B cell (primary cell): ENCODE results near the gene NEAT1. TPM values are rescaled to one million over a fixed set of nuclear protein-coding genes. Genes with fewer than 3 reads are reported as not detected.
A peak's percentile ranks its signal among the peaks of the same experiment; 100 is the strongest.

Source experiments
- ATAC-seq: fragments of 200-7000 bp; cut with Tn5 transposase; one replicate; pipeline ENCODE4 v1.10.0; 2021; ENCODE audit warnings: low read depth, mild to moderate bottlenecking, moderate number of reproducible peaks, moderate library complexity
- CTCF ChIA-PET: fragments of 350-600 bp; sonication (Branson Sonifier 250); formaldehyde crosslinking; loops from one replicate; lab custom pipeline; 2021; ENCODE audit warnings: antibody characterized with exemption, inconsistent platforms; lab: Charles Lee
- POLR2A ChIA-PET: fragments of 350-600 bp; sonication (Branson Sonifier 250); formaldehyde crosslinking; loops from one replicate; lab custom pipeline; 2021; ENCODE audit warnings: antibody characterized with exemption; lab: Charles Lee
- DNase-seq: peaks from one replicate; pipeline ENCODE4 v3.0.0; 2013
- H2AFZ ChIP-seq: 2 replicates; pipeline ENCODE4 v1.6.1; 2012; ENCODE audit warnings: mild to moderate bottlenecking, low read depth, low read length; ENCODE audit not compliant: insufficient read depth, poor library complexity, severe bottlenecking
- H3K27ac ChIP-seq, 2 donors: 1 replicate in 1 of 2; 2 replicates in 1 of 2; pipeline ENCODE4 v1.5.1; 2012 to 2013; ENCODE audit warnings: low read length in 2 of 2, mild to moderate bottlenecking in 2 of 2, moderate library complexity in 1 of 2
- H3K27me3 ChIP-seq, 4 experiments: fragments of 200-600 bp in 1 of 4; sonication (generic) in 1 of 4; replicated peaks in 1 of 4; 1 replicate in 2 of 4; 2 replicates in 2 of 4; pipeline versions ENCODE4 v1.6.1 to v1.7.0; 2013 to 2016; ENCODE audit warnings: low read length in 3 of 4, mild to moderate bottlenecking in 2 of 4, mixed read lengths in 1 of 4, moderate library complexity in 1 of 4; ENCODE audit not compliant: insufficient read depth in 4 of 4, control insufficient read depth in 3 of 4; ENCODE audit errors: control extremely low read depth in 1 of 4
- H3K36me3 ChIP-seq, 2 experiments: replicated peaks in 1 of 2; 1 replicate in 1 of 2; 2 replicates in 1 of 2; pipeline versions ENCODE4 v1.6.1 to v1.7.1; 2013; ENCODE audit warnings: low read length in 1 of 2; ENCODE audit not compliant: insufficient read depth in 2 of 2, control insufficient read depth in 1 of 2; ENCODE audit errors: control extremely low read depth in 1 of 2, extremely low read depth in 1 of 2
- H3K4me1 ChIP-seq, 2 donors: fragments of 200-600 bp in 1 of 2; sonication (generic) in 1 of 2; 1 replicate in 1 of 2; 2 replicates in 1 of 2; pipeline versions ENCODE4 v1.5.1 to v1.6.1; 2013 to 2017; ENCODE audit warnings: low read length in 2 of 2; ENCODE audit not compliant: control insufficient read depth in 2 of 2, insufficient read depth in 2 of 2
- H3K4me2 ChIP-seq: replicated peaks from 2 replicates; pipeline ENCODE3; 2012; ENCODE audit warnings: mild to moderate bottlenecking, low read depth, low read length; ENCODE audit not compliant: poor library complexity, severe bottlenecking
- H3K4me3 ChIP-seq, 5 experiments: fragments of 200-600 bp in 1 of 5; sonication (generic) in 1 of 5; 1 replicate in 3 of 5; 2 replicates in 2 of 5; pipeline versions ENCODE4 v1.5.1 to v1.7.0; 2011 to 2016; ENCODE audit warnings: low read length in 4 of 5, mild to moderate bottlenecking in 4 of 5, low read depth in 2 of 5, control low read depth in 1 of 5, moderate library complexity in 1 of 5; ENCODE audit not compliant: insufficient read depth in 1 of 5; ENCODE audit errors: control extremely low read depth in 1 of 5, extremely low read depth in 1 of 5
- H3K79me2 ChIP-seq: fragments of 200-600 bp; sonication (generic); one replicate; pipeline ENCODE4 v1.6.0; 2016; ENCODE audit warnings: low read length; ENCODE audit not compliant: control insufficient read depth, insufficient read depth
- H3K9ac ChIP-seq: fragments of 200-600 bp; sonication (generic); 2 replicates; pipeline ENCODE4 v1.6.1; 2017; ENCODE audit warnings: mild to moderate bottlenecking, low read length, moderate library complexity
- H3K9me3 ChIP-seq, 3 donors: one replicate each; pipeline versions ENCODE4 v1.6.1 to v1.7.1; 2013; ENCODE audit warnings: low read length in 2 of 3; ENCODE audit not compliant: control insufficient read depth in 2 of 3, insufficient read depth in 1 of 3; ENCODE audit errors: control extremely low read depth in 1 of 3
- H4K20me1 ChIP-seq: 2 replicates; pipeline ENCODE4 v1.6.0; 2012; ENCODE audit warnings: mild to moderate bottlenecking, low read length; ENCODE audit not compliant: insufficient read depth, control insufficient read depth, poor library complexity, severe bottlenecking
- H3K27ac Mint-ChIP-seq: one replicate; pipeline ENCODE4 v1.8.0; 2021; ENCODE audit warnings: mixed read lengths
- H3K27me3 Mint-ChIP-seq: one replicate; pipeline ENCODE4 v1.8.0; 2021; ENCODE audit warnings: mixed read lengths
- H3K4me1 Mint-ChIP-seq: one replicate; pipeline ENCODE4 v1.8.0; 2021; ENCODE audit warnings: mixed read lengths
- H3K4me3 Mint-ChIP-seq: one replicate; pipeline ENCODE4 v1.8.0; 2021; ENCODE audit warnings: mixed read lengths
- H3K9me3 Mint-ChIP-seq: one replicate; pipeline ENCODE4 v1.8.0; 2022; ENCODE audit warnings: mixed read lengths; ENCODE audit not compliant: insufficient read depth
- EZH2 ChIP-seq: IDR thresholded peaks from 2 replicates; pipeline ENCODE4 v1.6.1; 2012; ENCODE audit warnings: borderline replicate concordance, low read depth, mild to moderate bottlenecking, moderate library complexity, low read length; ENCODE audit not compliant: insufficient read depth, poor library complexity, severe bottlenecking
- WGBS: methylation state at CpG from one replicate; pipeline ENCODE4 v1.1.5; 2013; ENCODE audit warnings: missing lambda C conversion rate; ENCODE audit not compliant: insufficient coverage; 5-methylcytosine and 5-hydroxymethylcytosine counted together
- intact Hi-C: fragments of 100-400 bp; cut with micrococcal nuclease; formaldehyde crosslinking; loops from one replicate; pipeline ENCODE4 v1.10.0; 2022
- polyA plus RNA-seq: library from polyadenylated mRNA; depleted of rRNA; stranded (reverse); fragments of >200 nt; gene quantifications from 2 replicates; pipeline ENCODE4 v1.2.3, GENCODE V29; 2012
- total RNA-seq, 2 donors: library from RNA; stranded (reverse); fragments of 120-200 nt in 1 of 2; gene quantifications; 1 replicate in 1 of 2; 2 replicates in 1 of 2; pipeline versions ENCODE4 v1.2.3 to v1.2.4, GENCODE V29; 2013 to 2022
- TF ChIP-seq, protein P1 (sequence below): fragments of 200-600 bp; IDR thresholded peaks from one replicate; pipeline ENCODE4 v1.8.0; 2022; ENCODE audit warnings: antibody characterized with exemption, mild to moderate bottlenecking

The NEAT1 gene
- total and polyA plus RNA-seq, 2 donors (not counting 1 experiment from before 2014, with no cell fraction given) = 66.7 to 1,642 TPM

DNA sequence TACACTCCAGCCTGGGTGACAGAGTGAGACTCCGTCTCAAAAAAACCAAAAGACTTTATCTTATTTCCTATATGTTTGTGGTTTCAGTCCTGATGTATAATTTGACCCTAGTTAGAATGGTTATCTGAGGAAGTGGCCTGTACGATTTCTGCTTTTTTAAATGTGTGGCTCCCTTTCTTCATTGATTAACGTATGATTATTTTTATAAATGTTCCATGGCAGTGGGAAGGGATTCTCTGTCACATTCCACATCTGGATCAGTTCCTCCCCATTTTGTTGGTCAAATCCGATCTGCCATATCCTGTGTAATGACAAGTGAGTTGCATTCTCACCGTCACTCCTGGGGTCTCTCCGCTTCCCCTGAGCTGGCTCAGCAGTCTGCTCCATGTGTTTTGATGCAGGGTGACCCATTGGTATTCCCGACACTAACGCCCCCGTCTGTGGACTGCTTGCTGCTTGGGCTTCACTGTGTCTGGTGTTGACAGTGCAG lies 20.3 kb downstream of the NEAT1 start:
- Mint-ChIP-seq H3K4me1 (peaks cover 66% of the 10 kb centered on the region), H3K27me3 (no peaks in the 10 kb centered on the region), H3K27ac (peak overlapping the region; percentile 92), H3K4me3 (peak overlapping the region; percentile 87), H3K9me3 (no peaks in the 10 kb centered on the region)
- Histone ChIP-seq H3K4me1 (peaks cover 66 to 74% of the 10 kb centered on the region in 2 donors), H4K20me1 (no peaks in the 10 kb centered on the region), H3K4me3 (no peak overlapping the region), H3K9ac (no peak overlapping the region), H3K27ac (peak overlapping the region; percentile 49 to 79), H3K36me3 (peaks cover 0 to 4% of the 10 kb centered on the region in 2 experiments), H3K9me3 (peaks cover 0 to 3% (median 0%) of the 10 kb centered on the region in 3 donors), H3K4me2 (peak overlapping the region; percentile 60), H2AFZ (no peak overlapping the region), H3K27me3 (no peaks in the 10 kb centered on the region), H3K79me2 (peaks cover 26% of the 10 kb centered on the region)
- ChIA-PET POLR2A (interaction anchor here (0.7 to 9.3 kb wide), 9 partner anchors 19 to 62 kb away, joined by 3 to 102 read pairs (median 5); partner anchors contain the start of gene MALAT1), CTCF (interaction anchor here (1.8 to 2.3 kb wide), 2 partner anchors 26 to 54 kb away, joined by 6 to 12 read pairs; no protein-coding TSS in a partner anchor)
- DNase-seq (no peak), ATAC-seq (no peak)
- WGBS = 21% methylated on average over 7 of the region's 9 CpGs
- no peak for TF ChIP-seq EZH2
- TF ChIP-seq, protein P1, sequence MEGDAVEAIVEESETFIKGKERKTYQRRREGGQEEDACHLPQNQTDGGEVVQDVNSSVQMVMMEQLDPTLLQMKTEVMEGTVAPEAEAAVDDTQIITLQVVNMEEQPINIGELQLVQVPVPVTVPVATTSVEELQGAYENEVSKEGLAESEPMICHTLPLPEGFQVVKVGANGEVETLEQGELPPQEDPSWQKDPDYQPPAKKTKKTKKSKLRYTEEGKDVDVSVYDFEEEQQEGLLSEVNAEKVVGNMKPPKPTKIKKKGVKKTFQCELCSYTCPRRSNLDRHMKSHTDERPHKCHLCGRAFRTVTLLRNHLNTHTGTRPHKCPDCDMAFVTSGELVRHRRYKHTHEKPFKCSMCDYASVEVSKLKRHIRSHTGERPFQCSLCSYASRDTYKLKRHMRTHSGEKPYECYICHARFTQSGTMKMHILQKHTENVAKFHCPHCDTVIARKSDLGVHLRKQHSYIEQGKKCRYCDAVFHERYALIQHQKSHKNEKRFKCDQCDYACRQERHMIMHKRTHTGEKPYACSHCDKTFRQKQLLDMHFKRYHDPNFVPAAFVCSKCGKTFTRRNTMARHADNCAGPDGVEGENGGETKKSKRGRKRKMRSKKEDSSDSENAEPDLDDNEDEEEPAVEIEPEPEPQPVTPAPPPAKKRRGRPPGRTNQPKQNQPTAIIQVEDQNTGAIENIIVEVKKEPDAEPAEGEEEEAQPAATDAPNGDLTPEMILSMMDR = no peak
- intact Hi-C loops = no loop called here

DNA sequence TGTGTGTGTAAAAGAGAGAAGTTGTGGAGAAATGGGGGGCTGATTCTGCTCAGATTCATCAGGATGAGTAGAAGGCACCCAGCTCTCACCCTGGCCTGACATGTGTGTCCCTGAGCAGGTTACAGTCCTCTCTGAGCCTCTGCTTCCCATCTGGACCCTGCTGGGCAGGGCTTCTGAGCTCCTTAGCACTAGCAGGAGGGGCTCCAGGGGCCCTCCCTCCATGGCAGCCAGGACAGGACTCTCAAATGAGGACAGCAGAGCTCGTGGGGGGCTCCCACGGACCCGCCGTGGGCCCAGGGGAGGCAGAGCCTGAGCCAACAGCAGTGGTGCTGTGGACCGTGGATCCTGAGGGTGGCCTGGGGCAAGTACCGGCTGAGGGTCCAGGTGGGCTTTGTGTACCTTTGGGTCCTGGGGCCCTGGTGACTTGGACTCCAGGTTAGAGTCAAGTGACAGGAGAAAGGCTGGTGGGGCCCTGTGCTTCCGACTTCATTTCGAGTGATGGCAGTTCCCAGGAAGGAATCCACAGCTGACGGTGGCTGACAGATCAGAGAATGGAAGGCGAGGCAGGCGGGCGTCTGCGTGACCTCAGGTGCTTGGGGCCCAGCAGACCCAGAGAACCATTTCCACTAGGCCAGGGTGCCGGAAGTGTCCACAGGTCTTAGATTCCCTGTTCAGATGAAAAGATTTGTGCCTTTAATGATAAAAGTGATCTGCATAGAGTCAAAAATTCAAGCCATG lies 21.9 kb downstream of the NEAT1 start:
- Mint-ChIP-seq H3K4me3 (peak overlapping the region; percentile 34), H3K27ac (peak overlapping the region; percentile 88), H3K4me1 (peaks cover 66% of the 10 kb centered on the region), H3K27me3 (no peaks in the 10 kb centered on the region), H3K9me3 (no peaks in the 10 kb centered on the region)
- Histone ChIP-seq H3K27me3 (no peaks in the 10 kb centered on the region), H3K9me3 (peaks cover 0 to 3% (median 0%) of the 10 kb centered on the region in 3 donors), H3K4me1 (peaks cover 59 to 78% of the 10 kb centered on the region in 2 donors), H3K79me2 (peaks cover 14% of the 10 kb centered on the region), H3K4me2 (peak overlapping the region; percentile 60), H3K36me3 (peaks cover 0 to 4% of the 10 kb centered on the region in 2 experiments), H2AFZ (no peak overlapping the region), H3K4me3 (no peak overlapping the region), H3K27ac (peak overlapping the region; percentile 49 to 79), H3K9ac (no peak overlapping the region), H4K20me1 (no peaks in the 10 kb centered on the region)
- DNase-seq (no peak), ATAC-seq (no peak)
- POLR2A ChIA-PET = interaction anchor here (0.6 to 9.3 kb wide), 7 partner anchors 21 to 74 kb away, joined by 4 to 102 read pairs (median 7); partner anchors contain the start of gene MALAT1
- TF ChIP-seq, protein P1 = no peak
- TF ChIP-seq EZH2 = no peak
- WGBS = 57% methylated on average over 13 of the region's 14 CpGs
- intact Hi-C loops = no loop called here
- CTCF ChIA-PET = interaction anchor here (1.1 to 1.3 kb wide), 2 partner anchors 28 to 41 kb away, joined by 3 to 4 read pairs; no protein-coding TSS in a partner anchor
